Tibial nerve (tissue), 4 donors: ENCODE measurements around the gene STK4.

Source experiments
- EP300 ChIP-seq, 2 donors: sonication (generic); formaldehyde crosslinking; IDR thresholded peaks; one replicate each; pipeline ENCODE4 v1.6.1; 2017; ENCODE audit warnings: antibody characterized with exemption in 2 of 2, mild to moderate bottlenecking in 1 of 2
- TF ChIP-seq, protein P1 (sequence below), 5 experiments: fragments of 200-600 bp in 3 of 5; fragments of 450-650 bp in 2 of 5; sonication (generic) in 3 of 5; IDR thresholded peaks; one replicate each; pipeline ENCODE4 v1.5.1; 2016 to 2019; ENCODE audit warnings: antibody characterized with exemption in 5 of 5, mild to moderate bottlenecking in 3 of 5, moderate library complexity in 2 of 5

DNA sequence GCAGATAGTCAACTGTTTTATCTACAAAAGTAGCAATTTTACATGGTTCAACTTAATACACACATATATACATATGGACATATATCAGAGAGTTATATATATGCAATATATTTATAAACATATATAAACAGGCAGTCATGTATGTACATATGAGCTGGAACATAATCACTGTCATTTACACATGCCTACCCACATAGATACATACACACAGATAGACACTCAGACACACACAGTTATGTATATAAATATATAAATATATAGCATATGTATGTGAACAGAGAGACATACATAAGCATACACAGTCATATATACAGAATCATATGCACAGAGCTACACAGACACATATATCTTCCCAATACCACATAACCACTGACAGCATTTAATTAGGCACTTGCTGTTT, 146.4 kb downstream of the STK4 start:
- TF ChIP-seq, protein P1, sequence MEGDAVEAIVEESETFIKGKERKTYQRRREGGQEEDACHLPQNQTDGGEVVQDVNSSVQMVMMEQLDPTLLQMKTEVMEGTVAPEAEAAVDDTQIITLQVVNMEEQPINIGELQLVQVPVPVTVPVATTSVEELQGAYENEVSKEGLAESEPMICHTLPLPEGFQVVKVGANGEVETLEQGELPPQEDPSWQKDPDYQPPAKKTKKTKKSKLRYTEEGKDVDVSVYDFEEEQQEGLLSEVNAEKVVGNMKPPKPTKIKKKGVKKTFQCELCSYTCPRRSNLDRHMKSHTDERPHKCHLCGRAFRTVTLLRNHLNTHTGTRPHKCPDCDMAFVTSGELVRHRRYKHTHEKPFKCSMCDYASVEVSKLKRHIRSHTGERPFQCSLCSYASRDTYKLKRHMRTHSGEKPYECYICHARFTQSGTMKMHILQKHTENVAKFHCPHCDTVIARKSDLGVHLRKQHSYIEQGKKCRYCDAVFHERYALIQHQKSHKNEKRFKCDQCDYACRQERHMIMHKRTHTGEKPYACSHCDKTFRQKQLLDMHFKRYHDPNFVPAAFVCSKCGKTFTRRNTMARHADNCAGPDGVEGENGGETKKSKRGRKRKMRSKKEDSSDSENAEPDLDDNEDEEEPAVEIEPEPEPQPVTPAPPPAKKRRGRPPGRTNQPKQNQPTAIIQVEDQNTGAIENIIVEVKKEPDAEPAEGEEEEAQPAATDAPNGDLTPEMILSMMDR (IDR thresholded peaks at IDR 0.05): no peak
- no peak for TF ChIP-seq EP300 (IDR thresholded peaks at IDR 0.05)
